Germinal center (tissue), 1 donor: ENCODE results near the gene CYP27A1.

ENCODE experiments used
- DNase-seq: peaks from one replicate; pipeline ENCODE4 v3.0.0; 2012; ENCODE audit warnings: mixed read lengths, low spot score

Gene CYP27A1

GRCh38 chr2:218858671-218859555 lies 77.0 kb downstream of the CYP27A1 start:
- no peak for DNase-seq

- DNase-seq, result no peak
Observed at GRCh38 chr2:218859556-218859987, 77.6 kb downstream of the CYP27A1 start, which contains the start of gene WNT6. Gene WNT6, plus strand, starts transcription at chr2:218859805. Its CDS starts 233 bp downstream, at chr2:218860038.

- DNase-seq, result no peak
Observed at GRCh38 chr2:218859988-218860831, 78.3 kb downstream of the CYP27A1 start.

- no peak for DNase-seq
Observed at GRCh38 chr2:218860950-218861381, 79.0 kb downstream of the CYP27A1 start.

DNA sequence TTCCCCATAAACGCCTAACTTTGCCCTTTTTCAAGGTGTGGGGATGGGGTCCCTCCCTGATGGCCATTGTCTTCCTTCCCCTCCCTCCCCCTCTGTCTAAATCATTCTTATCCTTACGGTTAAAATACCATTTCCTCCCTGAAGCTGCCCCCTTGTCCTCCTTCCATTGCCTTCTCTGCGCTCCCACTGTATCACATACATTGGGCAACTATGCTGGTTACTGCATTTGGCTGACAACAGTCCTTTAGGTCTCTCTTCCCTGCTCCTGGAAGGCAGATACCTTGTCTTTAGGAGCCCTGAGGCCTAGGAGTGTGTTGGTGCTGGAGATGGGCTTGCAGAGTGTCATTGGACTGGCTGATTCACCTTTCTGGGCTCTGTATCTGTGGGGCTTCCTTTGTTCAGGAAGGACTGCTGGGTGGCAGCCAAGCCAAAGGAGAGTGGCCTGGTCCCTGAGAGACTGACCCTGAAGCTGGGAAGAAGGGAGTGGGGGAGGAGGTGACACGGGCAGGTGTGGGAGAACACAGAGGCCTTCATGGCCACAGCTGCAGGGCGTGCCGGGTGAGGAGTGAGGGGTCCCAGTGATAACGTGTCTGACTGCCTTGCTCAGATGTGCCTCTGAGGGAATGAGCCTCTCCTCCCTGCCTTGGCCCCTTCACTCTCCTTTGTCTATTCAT lies 79.8 kb downstream of the CYP27A1 start:
- DNase-seq, result no peak

DNA sequence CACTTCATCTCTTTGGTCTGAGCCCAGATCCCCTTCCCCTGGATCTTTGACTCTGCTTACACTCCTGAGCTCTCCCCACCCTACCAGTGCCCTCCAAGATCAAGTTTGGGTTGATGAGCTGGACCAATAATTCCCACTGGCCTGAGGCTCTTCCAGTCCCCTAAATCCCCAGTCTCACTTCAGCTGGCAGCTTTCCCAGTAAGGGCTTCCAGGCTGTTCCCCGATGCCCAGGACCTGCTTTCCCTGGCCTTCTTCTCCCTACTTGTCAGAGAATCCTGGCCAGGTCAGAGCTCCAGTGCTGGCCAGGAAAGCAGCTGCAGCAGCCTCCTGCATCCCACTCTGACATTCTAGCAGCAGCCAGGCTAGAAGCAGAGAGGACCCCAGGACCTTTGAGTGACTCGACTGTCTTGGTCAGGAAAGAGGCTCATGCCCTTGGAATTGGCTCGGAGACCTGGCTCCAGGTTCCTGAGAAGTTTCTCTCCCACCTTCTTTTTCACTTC lies 81.1 kb downstream of the CYP27A1 start:
- no peak for DNase-seq
